GM12864 (cell line): ENCODE measurements around the gene OR4C16.

Source experiments
- DNase-seq: peaks from one replicate; pipeline ENCODE4 v3.0.0-alpha.2; 2011; ENCODE audit warnings: low read depth
- H3K4me3 ChIP-seq: 2 replicates; pipeline ENCODE4 v1.5.1; 2011; ENCODE audit warnings: mild to moderate bottlenecking, low read depth, low read length, control low read depth
- CTCF ChIP-seq: IDR thresholded peaks from 2 replicates; pipeline ENCODE4 v1.5.1; 2011; ENCODE audit warnings: low read depth, mild to moderate bottlenecking, moderate library complexity, low read length, control low read depth, inconsistent platforms; ENCODE audit errors: missing control alignments

Gene OR4C16

GRCh38 chr11:55571828-55572227 is at the start of gene OR4C16:
Gene OR4C16 (plus strand): TSS chr11:55572128. CDS start chr11:55572128, 0 bp downstream.
- TF ChIP-seq CTCF: no peak
- no peak within 1 kb of the TSS for H3K4me3 ChIP-seq
- DNase-seq: no peak

- no peak for TF ChIP-seq CTCF
- no peak within 1 kb of the TSS for H3K4me3 ChIP-seq
- no peak for DNase-seq
These were observed 17.8 kb upstream of the OR4C16 start, which contains the start of gene OR4C15 for GRCh38 chr11:55554169-55554568. Gene OR4C15 (plus strand): TSS chr11:55554469. CDS start chr11:55554469, 0 bp downstream.

- TF ChIP-seq CTCF: no peak
- no peak overlapping the region for H3K4me3 ChIP-seq
These were observed 620 bp downstream of the OR4C16 start for GRCh38 chr11:55572548-55572947.

GRCh38 chr11:55607545-55607944 is 35.6 kb downstream of the OR4C16 start, which contains the start of gene OR4C11:
Gene OR4C11 (minus strand): TSS chr11:55607645. CDS start chr11:55604373, 3,272 bp downstream.
- no peak for DNase-seq
- H3K4me3 ChIP-seq: no peak within 1 kb of the TSS
- TF ChIP-seq CTCF: no peak

More at GRCh38 chr11:55572548-55572947, 620 bp downstream of the OR4C16 start:
- no peak for DNase-seq
